Endodermal cell (in vitro differentiated cells): Measurements from ENCODE around the gene PDCL2. TPM values are rescaled to one million over a fixed set of nuclear protein-coding genes. Genes with fewer than 3 reads are reported as not detected.

ENCODE experiments used
- DNase-seq: peaks from one replicate; pipeline ENCODE4 v3.0.0-alpha.2; 2017
- H3K27ac ChIP-seq: 2 replicates; pipeline ENCODE4 v1.5.1; 2013; ENCODE audit warnings: mild to moderate bottlenecking, low read depth, low read length, moderate library complexity
- H3K27me3 ChIP-seq: 2 replicates; pipeline ENCODE4 v1.6.1; 2013; ENCODE audit warnings: mild to moderate bottlenecking, low read length, moderate library complexity; ENCODE audit not compliant: insufficient read depth, control insufficient read depth, poor library complexity, severe bottlenecking
- H3K36me3 ChIP-seq: 2 replicates; pipeline ENCODE4 v1.7.0; 2013; ENCODE audit warnings: mild to moderate bottlenecking, low read length, moderate library complexity; ENCODE audit not compliant: control insufficient read depth, insufficient read depth
- H3K4me1 ChIP-seq: one replicate; pipeline ENCODE4 v1.7.0; 2013; ENCODE audit warnings: low read length; ENCODE audit not compliant: control insufficient read depth, insufficient read depth
- H3K4me3 ChIP-seq: 2 replicates; pipeline ENCODE4 v1.5.1; 2013; ENCODE audit warnings: mild to moderate bottlenecking, low read length, moderate library complexity
- H3K9ac ChIP-seq: 2 replicates; pipeline ENCODE4 v1.6.1; 2013; ENCODE audit warnings: mild to moderate bottlenecking, low read length, moderate library complexity; ENCODE audit not compliant: poor library complexity, severe bottlenecking; ENCODE audit errors: extremely low read depth
- H3K9me3 ChIP-seq: 2 replicates; pipeline ENCODE4 v1.6.1; 2013; ENCODE audit warnings: mild to moderate bottlenecking, low read length, moderate library complexity; ENCODE audit not compliant: control insufficient read depth
- H3K27ac Mint-ChIP-seq: 2 replicates; pipeline ENCODE4 v1.8.0; 2020; ENCODE audit warnings: mixed read lengths
- H3K27me3 Mint-ChIP-seq: 2 replicates; pipeline ENCODE4 v1.8.0; 2021; ENCODE audit warnings: mild to moderate bottlenecking, mixed read lengths; ENCODE audit not compliant: insufficient read depth
- H3K36me3 Mint-ChIP-seq: 2 replicates; pipeline ENCODE4 v1.8.0; 2020; ENCODE audit warnings: low read depth, mixed read lengths
- H3K4me1 Mint-ChIP-seq: 2 replicates; pipeline ENCODE4 v1.8.0; 2020; ENCODE audit warnings: mixed read lengths
- H3K4me3 Mint-ChIP-seq: 2 replicates; pipeline ENCODE4 v1.8.0; 2020; ENCODE audit warnings: mild to moderate bottlenecking, moderate library complexity, mixed read lengths
- H3K9me3 Mint-ChIP-seq: 2 replicates; pipeline ENCODE4 v1.8.0; 2020; ENCODE audit warnings: mild to moderate bottlenecking, mixed read lengths
- CTCF ChIP-seq: fragments of 200-600 bp; sonication (generic); conservative IDR thresholded peaks from 2 replicates; pipeline ENCODE4 v1.5.0; 2021; ENCODE audit warnings: antibody characterized with exemption, mild to moderate bottlenecking
- WGBS, 2 experiments: methylation state at CpG; one replicate each; pipeline versions ENCODE4 v1.1.5 to v1.1.7; 2013; ENCODE audit warnings: missing lambda C conversion rate in 2 of 2, mixed read lengths in 1 of 2; ENCODE audit not compliant: insufficient coverage in 1 of 2, insufficient read length in 1 of 2; 5-methylcytosine and 5-hydroxymethylcytosine counted together
- total RNA-seq, 2 donors: library from RNA; stranded (reverse); fragmentation: NEBNext Ultra II Directional in 1 of 2; extraction: Animal tissue kit (Norgen Biotek cat#: 25700) in 1 of 2; gene quantifications; 2 replicates in 1 of 2; 3 replicates in 1 of 2; pipeline ENCODE4 v1.2.1, GENCODE V29; 2021

PDCL2 gene
- total RNA-seq, 2 donors from 2014 or later, result not detected

DNA sequence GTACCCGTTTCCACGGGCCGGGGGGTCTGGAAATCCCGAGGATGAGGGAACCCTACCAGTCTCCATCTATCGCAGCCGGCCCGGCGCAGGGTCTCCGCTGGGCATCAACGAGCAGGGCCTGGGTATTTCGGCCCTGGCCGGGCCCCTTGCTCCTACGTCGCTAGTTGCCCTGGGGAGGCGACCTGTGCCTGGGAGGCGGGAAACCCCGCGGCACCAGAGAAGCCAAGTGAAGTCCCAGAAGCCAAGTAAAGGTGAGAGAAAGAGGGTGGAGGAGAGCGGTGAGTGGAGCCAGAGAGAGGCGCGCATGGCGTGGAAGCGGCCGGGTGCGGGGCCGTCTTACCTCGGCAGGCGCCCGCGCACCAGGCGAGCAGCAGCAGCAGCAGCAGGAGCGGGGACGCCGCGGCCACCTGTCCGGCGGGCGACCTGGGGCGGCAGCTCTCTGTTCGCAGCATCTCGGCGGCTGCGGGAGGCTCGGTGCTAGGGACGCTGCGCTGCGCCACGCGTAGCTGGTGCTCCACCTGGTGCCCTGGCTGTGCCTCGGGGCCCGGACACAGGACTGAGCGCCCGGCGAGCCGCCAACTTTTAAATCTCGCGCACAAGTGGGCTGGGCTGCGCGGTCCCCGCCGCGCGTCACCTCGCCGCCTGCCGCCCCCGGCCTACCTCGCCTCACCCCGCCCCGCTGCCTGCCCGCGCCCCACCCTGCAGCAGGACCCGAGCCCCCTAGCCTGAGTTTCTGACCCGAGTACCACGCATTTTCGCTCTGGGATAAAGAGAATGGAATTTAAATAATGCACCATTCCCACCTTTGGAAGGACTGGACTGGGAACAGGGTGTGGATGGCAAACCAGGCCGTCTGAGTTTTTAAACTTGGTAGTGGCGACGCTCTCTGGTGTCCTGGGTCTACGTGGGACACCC lies 44.0 kb upstream of the PDCL2 start, which contains the start of gene NMU:
NMU (minus strand) TSS at position 558 of the 915 bp plus-strand sequence; CDS start at position 452, 106 bp downstream.
- peak; percentile 59 for TF ChIP-seq CTCF
- Histone ChIP-seq H3K4me1 (peaks cover 6% of the 10 kb centered on the region), H3K9ac (no peak within 1 kb of the TSS), H3K27me3 (peaks cover 14% of the 10 kb centered on the region), H3K9me3 (peaks cover 6% of the 10 kb centered on the region), H3K36me3 (no peaks in the 10 kb centered on the region), H3K27ac (no peak within 1 kb of the TSS), H3K4me3 (peak within 1 kb of the TSS; percentile 86)
- H3K27ac Mint-ChIP-seq, result no peak within 1 kb of the TSS
- H3K27me3 Mint-ChIP-seq, result peaks cover 21% of the 10 kb centered on the region
- peak; percentile 85 for DNase-seq
- 1 to 2% methylated on average over 25 to 80 of the region's 80 CpGs for WGBS, 2 experiments
- peak within 1 kb of the TSS; percentile 72 for H3K4me3 Mint-ChIP-seq
- peaks cover 9% of the 10 kb centered on the region for H3K9me3 Mint-ChIP-seq
- no peaks in the 10 kb centered on the region for H3K36me3 Mint-ChIP-seq
- peaks cover 40% of the 10 kb centered on the region for H3K4me1 Mint-ChIP-seq

- DNase-seq, result peak; percentile 64
- peaks cover 6% of the 10 kb centered on the region for H3K4me1 ChIP-seq
- Mint-ChIP-seq H3K27me3 (peaks cover 21% of the 10 kb centered on the region), H3K27ac (no peak overlapping the region), H3K9me3 (peaks cover 14% of the 10 kb centered on the region), H3K4me3 (peak overlapping the region; percentile 72), H3K36me3 (no peaks in the 10 kb centered on the region), H3K4me1 (peaks cover 40% of the 10 kb centered on the region)
- H3K27me3 ChIP-seq, result peaks cover 14% of the 10 kb centered on the region
- peaks cover 12% of the 10 kb centered on the region for H3K9me3 ChIP-seq
- 2 to 3% methylated on average over 11 of the region's 11 CpGs for WGBS, 2 experiments
- H3K27ac ChIP-seq, result no peak overlapping the region
- H3K36me3 ChIP-seq, result no peaks in the 10 kb centered on the region
- TF ChIP-seq CTCF, result no peak
- no peak overlapping the region for H3K9ac ChIP-seq
- peak overlapping the region; percentile 86 for H3K4me3 ChIP-seq
Observed at GRCh38 chr4:55635282-55635681, 43.2 kb upstream of the PDCL2 start.

GRCh38 chr4:55634417-55635128 lies 42.5 kb upstream of the PDCL2 start:
- H3K9ac ChIP-seq, result no peak overlapping the region

More at GRCh38 chr4:55634417-55635128, 42.5 kb upstream of the PDCL2 start:
- H3K36me3 Mint-ChIP-seq, result no peaks in the 10 kb centered on the region
- H3K4me3 Mint-ChIP-seq, result peak overlapping the region; percentile 72
- Histone ChIP-seq H3K4me3 (peak overlapping the region; percentile 86), H3K27me3 (peaks cover 14% of the 10 kb centered on the region), H3K9me3 (peaks cover 12% of the 10 kb centered on the region), H3K27ac (no peak overlapping the region), H3K36me3 (no peaks in the 10 kb centered on the region), H3K4me1 (peaks cover 6% of the 10 kb centered on the region)
- peaks cover 21% of the 10 kb centered on the region for H3K27me3 Mint-ChIP-seq
- no peak for DNase-seq
- H3K27ac Mint-ChIP-seq, result no peak overlapping the region
- peaks cover 40% of the 10 kb centered on the region for H3K4me1 Mint-ChIP-seq
- H3K9me3 Mint-ChIP-seq, result peaks cover 14% of the 10 kb centered on the region
- 37% methylated on average over 3 of the region's 3 CpGs; no CpG with 5 or more reads in 1 of the 2 experiments for WGBS, 2 experiments
- TF ChIP-seq CTCF, result no peak
